Myometrial cell (primary cell): ENCODE results near the gene COMP. TPM values are rescaled to one million over a fixed set of nuclear protein-coding genes. Genes with fewer than 3 reads are reported as not detected.

ENCODE experiments used
- total RNA-seq: library from RNA; depleted of rRNA; stranded (reverse); fragments of >200 nt; gene quantifications from 2 replicates; pipeline ENCODE4 v1.2.3, GENCODE V29; 2015

Gene COMP
- not detected in 2 replicates for total RNA-seq

GRCh38 chr19:18790566-18791314 lies at the start of gene COMP:
COMP (minus strand) TSS chr19:18791305; CDS start chr19:18791269, 36 bp downstream.

DNA sequence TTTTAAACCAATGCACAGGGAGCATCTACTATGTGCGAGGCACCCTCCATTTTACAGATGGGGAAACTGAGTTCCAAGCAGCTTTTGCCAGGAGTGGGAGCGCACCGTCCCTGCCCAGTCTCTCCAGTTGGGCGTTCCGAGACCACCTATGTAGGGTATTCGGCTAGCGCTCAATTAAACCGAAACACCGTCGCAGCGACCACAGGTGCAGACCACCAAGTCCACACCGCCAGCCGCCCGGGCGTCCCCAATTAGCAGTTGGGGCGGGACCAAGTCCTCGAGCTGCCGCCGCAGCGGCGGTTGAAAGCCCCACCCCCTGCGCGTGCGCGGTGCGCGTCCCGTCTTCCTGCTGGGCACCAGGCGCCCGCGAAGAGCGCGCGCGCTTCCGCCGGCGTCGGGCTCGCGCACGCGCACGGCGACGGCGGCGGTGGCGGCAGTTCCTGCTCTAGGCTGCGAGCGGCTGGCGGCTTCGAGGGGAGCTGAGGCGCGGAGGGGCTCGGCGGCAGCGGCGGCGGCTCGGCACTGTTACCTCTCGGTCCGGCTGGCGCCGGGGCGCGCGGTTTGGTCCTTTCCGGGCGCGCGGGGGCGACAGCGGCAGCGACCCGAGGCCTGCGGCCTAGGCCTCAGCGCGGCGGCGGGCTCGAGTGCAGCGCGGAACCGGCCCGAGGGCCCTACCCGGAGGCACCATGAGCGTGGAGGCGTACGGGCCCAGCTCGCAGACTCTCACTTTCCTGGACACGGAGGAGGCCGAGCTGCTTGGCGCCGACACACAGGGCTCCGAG lies 40.6 kb upstream of the COMP start, which contains the start of gene UPF1:
TSS of gene UPF1 (plus strand) at position 436 of the 782 bp plus-strand sequence. CDS start at position 687, 251 bp downstream.

Other genes with a start within 250 kb of the COMP start
- 310 and 398 TPM in 2 replicates for gene FKBP8, start 247.7 kb downstream of the COMP start, total RNA-seq
- 149 and 160 TPM in 2 replicates for gene KXD1, start 233.4 kb downstream of the COMP start, total RNA-seq
- gene UBA52, start 219.4 kb downstream of the COMP start, total RNA-seq, result 883 and 1,008 TPM in 2 replicates
- gene REX1BD, start 202.5 kb downstream of the COMP start, total RNA-seq, result 79.0 and 84.8 TPM in 2 replicates
- 3.4 and 30.8 TPM in 2 replicates for gene CRLF1, start 184.5 kb downstream of the COMP start, total RNA-seq
- gene TMEM59L, start 178.4 kb downstream of the COMP start, total RNA-seq, result 2.0 TPM in 1 of 2 replicates, not detected in the other
- gene KLHL26, start 154.3 kb downstream of the COMP start, total RNA-seq, result 1.4 and 8.0 TPM in 2 replicates
- 1.6 and 3.5 TPM in 2 replicates for gene CRTC1, start 107.6 kb downstream of the COMP start, total RNA-seq
- gene UPF1, start 40.7 kb upstream of the COMP start, total RNA-seq, result 32.8 and 32.9 TPM in 2 replicates
- gene CERS1, start 104.9 kb upstream of the COMP start, total RNA-seq, result 0.58 and 0.71 TPM in 2 replicates
- 447 and 503 TPM in 2 replicates for gene COPE, start 128.1 kb upstream of the COMP start, total RNA-seq
- gene DDX49, start 128.4 kb upstream of the COMP start, total RNA-seq, result 55.3 and 62.8 TPM in 2 replicates
- gene HOMER3, start 149.9 kb upstream of the COMP start, total RNA-seq, result 85.4 and 94.0 TPM in 2 replicates
- 20.4 and 29.7 TPM in 2 replicates for gene SUGP2, start 242.2 kb upstream of the COMP start, total RNA-seq
- 38.1 and 49.3 TPM in 2 replicates for gene ARMC6, start 242.3 kb upstream of the COMP start, total RNA-seq